SK-N-SH treated with all-trans-retinoic acid at 6 μM for 48 hours (cell line): ENCODE measurements around the gene ADCY9.
"Not testable (repeated sequence)": the region's sequence is repeated elsewhere in the genome, so short reads cannot be mapped to it uniquely, and the experiment has no call there.

Experiments
- ATAC-seq: fragments of 200-7000 bp; cut with Tn5 transposase; 3 replicates; pipeline ENCODE4 v1.9.1; 2020; ENCODE audit warnings: mild to moderate bottlenecking, moderate library complexity
- ARNTL ChIP-seq: fragments of 450-650 bp; formaldehyde crosslinking; IDR thresholded peaks from 2 replicates; pipeline ENCODE4 v1.5.0; 2020; ENCODE audit warnings: low read depth, mild to moderate bottlenecking, moderate library complexity, borderline replicate concordance
- BACH2 ChIP-seq: fragments of 250-450 bp; sonication (Bioruptor Pico); IDR thresholded peaks from 2 replicates; pipeline ENCODE4 v1.9.0; 2021; ENCODE audit warnings: mild to moderate bottlenecking, borderline replicate concordance
- CSDC2 ChIP-seq: fragments of 250-450 bp; sonication (Bioruptor Pico); IDR thresholded peaks from 2 replicates; pipeline ENCODE4 v1.5.0; 2020; ENCODE audit warnings: mild to moderate bottlenecking, moderate library complexity
- ESRRG ChIP-seq: fragments of 250-450 bp; sonication (Bioruptor Pico); IDR thresholded peaks from 2 replicates; pipeline ENCODE4 v1.6.1; 2021; ENCODE audit warnings: mild to moderate bottlenecking
- GLIS3 ChIP-seq: fragments of 250-450 bp; sonication (Bioruptor Pico); IDR thresholded peaks from 2 replicates; pipeline ENCODE4 v1.5.0; 2020; ENCODE audit warnings: mild to moderate bottlenecking, moderate library complexity
- ISL1 ChIP-seq: fragments of 250-450 bp; sonication (Bioruptor Pico); IDR thresholded peaks from 2 replicates; pipeline ENCODE4 v2.1.2; 2022; ENCODE audit warnings: mild to moderate bottlenecking, moderate library complexity
- OSR1 ChIP-seq: fragments of 250-450 bp; sonication (Bioruptor Pico); IDR thresholded peaks from 2 replicates; pipeline ENCODE4 v1.8.0; 2022; ENCODE audit warnings: moderate library complexity, mild to moderate bottlenecking, inconsistent platforms
- PPARA ChIP-seq: fragments of 250-450 bp; sonication (Bioruptor Pico); IDR thresholded peaks from 2 replicates; pipeline ENCODE4 v1.5.0; 2020; ENCODE audit warnings: mild to moderate bottlenecking, borderline replicate concordance
- RARB ChIP-seq: fragments of 250-450 bp; sonication (Bioruptor Pico); IDR thresholded peaks from 2 replicates; pipeline ENCODE4 v1.8.0; 2021; ENCODE audit warnings: mild to moderate bottlenecking, moderate library complexity
- SNAI2 ChIP-seq: fragments of 250-450 bp; sonication (Bioruptor Pico); IDR thresholded peaks from 2 replicates; pipeline ENCODE4 v1.5.0; 2020; ENCODE audit warnings: mild to moderate bottlenecking, moderate library complexity
- TCF4 ChIP-seq: fragments of 250-450 bp; sonication (Bioruptor Pico); IDR thresholded peaks from 2 replicates; pipeline ENCODE4 v1.8.0; 2021; ENCODE audit warnings: mild to moderate bottlenecking, moderate library complexity, borderline replicate concordance
- TOX ChIP-seq: fragments of 250-450 bp; sonication (Bioruptor Pico); IDR thresholded peaks from 2 replicates; pipeline ENCODE4 v1.8.0; 2021; ENCODE audit warnings: mild to moderate bottlenecking, moderate library complexity, borderline replicate concordance
- TSHZ2 ChIP-seq: fragments of 250-450 bp; sonication (Bioruptor Pico); IDR thresholded peaks from 2 replicates; pipeline ENCODE4 v1.5.0; 2020; ENCODE audit warnings: mild to moderate bottlenecking, moderate library complexity
- ZC3H10 ChIP-seq: fragments of 250-450 bp; sonication (Bioruptor Pico); IDR thresholded peaks from 2 replicates; pipeline ENCODE4 v1.5.1; 2021; ENCODE audit warnings: mild to moderate bottlenecking, moderate library complexity
- ZFP30 ChIP-seq: fragments of 450-650 bp; formaldehyde crosslinking; IDR thresholded peaks from 2 replicates; pipeline ENCODE4 v1.5.0; 2022; ENCODE audit warnings: mild to moderate bottlenecking, moderate library complexity
- ZNF565 ChIP-seq: fragments of 450-650 bp; formaldehyde crosslinking; conservative IDR thresholded peaks from 2 replicates; pipeline ENCODE4 v1.5.0; 2020; ENCODE audit warnings: low read depth, mild to moderate bottlenecking, moderate library complexity
- ZNF70 ChIP-seq: fragments of 450-650 bp; formaldehyde crosslinking; IDR thresholded peaks from 2 replicates; pipeline ENCODE4 v1.5.0; 2020; ENCODE audit warnings: mild to moderate bottlenecking, moderate library complexity
- ZNF8 ChIP-seq: fragments of 450-650 bp; formaldehyde crosslinking; IDR thresholded peaks from 2 replicates; pipeline ENCODE4 v1.5.0; 2020; ENCODE audit warnings: mild to moderate bottlenecking, moderate library complexity
- TF ChIP-seq, protein P1 (sequence below): fragments of 250-450 bp; sonication (Bioruptor Pico); IDR thresholded peaks from 2 replicates; pipeline ENCODE4 v1.8.0; 2021; ENCODE audit warnings: low read depth, mild to moderate bottlenecking, moderate library complexity, borderline replicate concordance
- TF ChIP-seq, protein P2 (sequence below): fragments of 250-450 bp; sonication (Bioruptor Pico); IDR thresholded peaks from 2 replicates; pipeline ENCODE4 v1.5.1; 2021; ENCODE audit warnings: mild to moderate bottlenecking, moderate library complexity
- TF ChIP-seq, protein P3 (sequence below): fragments of 250-450 bp; sonication (Bioruptor Pico); IDR thresholded peaks from 2 replicates; pipeline ENCODE4 v1.8.0; 2020; ENCODE audit warnings: mild to moderate bottlenecking, moderate library complexity, borderline replicate concordance

Gene ADCY9

GRCh38 chr16:4159726-4160125 lies 43.5 kb upstream of the ADCY9 start:
- TF ChIP-seq, protein P1, sequence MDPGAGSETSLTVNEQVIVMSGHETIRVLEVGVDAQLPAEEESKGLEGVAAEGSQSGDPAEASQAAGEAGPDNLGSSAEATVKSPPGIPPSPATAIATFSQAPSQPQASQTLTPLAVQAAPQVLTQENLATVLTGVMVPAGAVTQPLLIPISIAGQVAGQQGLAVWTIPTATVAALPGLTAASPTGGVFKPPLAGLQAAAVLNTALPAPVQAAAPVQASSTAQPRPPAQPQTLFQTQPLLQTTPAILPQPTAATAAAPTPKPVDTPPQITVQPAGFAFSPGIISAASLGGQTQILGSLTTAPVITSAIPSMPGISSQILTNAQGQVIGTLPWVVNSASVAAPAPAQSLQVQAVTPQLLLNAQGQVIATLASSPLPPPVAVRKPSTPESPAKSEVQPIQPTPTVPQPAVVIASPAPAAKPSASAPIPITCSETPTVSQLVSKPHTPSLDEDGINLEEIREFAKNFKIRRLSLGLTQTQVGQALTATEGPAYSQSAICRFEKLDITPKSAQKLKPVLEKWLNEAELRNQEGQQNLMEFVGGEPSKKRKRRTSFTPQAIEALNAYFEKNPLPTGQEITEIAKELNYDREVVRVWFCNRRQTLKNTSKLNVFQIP (CRISPR knock-in tag) = no peak
- TF ChIP-seq TSHZ2 = no peak
- TF ChIP-seq, all 23 proteins: peak for 0
- no peak for ATAC-seq

GRCh38 chr16:4158143-4159093 lies 42.2 kb upstream of the ADCY9 start:
- TF ChIP-seq ZC3H10 (CRISPR knock-in tag) (no peak), ARNTL (CRISPR knock-in tag) (no peak), PPARA (CRISPR knock-in tag) (no peak), ISL1 (CRISPR knock-in tag) (no peak), TOX (CRISPR knock-in tag) (no peak), ESRRG (CRISPR knock-in tag) (no peak), ZNF70 (CRISPR knock-in tag) (no peak), ZNF8 (CRISPR knock-in tag) (no peak), CSDC2 (CRISPR knock-in tag) (no peak), BACH2 (no peak), ZNF565 (no peak), SNAI2 (no peak), ZFP30 (CRISPR knock-in tag) (no peak), GLIS3 (CRISPR knock-in tag) (no peak), RARB (CRISPR knock-in tag) (no peak)
- TF ChIP-seq, protein P2, sequence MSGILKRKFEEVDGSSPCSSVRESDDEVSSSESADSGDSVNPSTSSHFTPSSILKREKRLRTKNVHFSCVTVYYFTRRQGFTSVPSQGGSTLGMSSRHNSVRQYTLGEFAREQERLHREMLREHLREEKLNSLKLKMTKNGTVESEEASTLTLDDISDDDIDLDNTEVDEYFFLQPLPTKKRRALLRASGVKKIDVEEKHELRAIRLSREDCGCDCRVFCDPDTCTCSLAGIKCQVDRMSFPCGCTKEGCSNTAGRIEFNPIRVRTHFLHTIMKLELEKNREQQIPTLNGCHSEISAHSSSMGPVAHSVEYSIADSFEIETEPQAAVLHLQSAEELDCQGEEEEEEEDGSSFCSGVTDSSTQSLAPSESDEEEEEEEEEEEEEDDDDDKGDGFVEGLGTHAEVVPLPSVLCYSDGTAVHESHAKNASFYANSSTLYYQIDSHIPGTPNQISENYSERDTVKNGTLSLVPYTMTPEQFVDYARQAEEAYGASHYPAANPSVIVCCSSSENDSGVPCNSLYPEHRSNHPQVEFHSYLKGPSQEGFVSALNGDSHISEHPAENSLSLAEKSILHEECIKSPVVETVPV (CRISPR knock-in tag) = no peak
- ATAC-seq = no peak

- TF ChIP-seq ISL1 (CRISPR knock-in tag) (no peak), TSHZ2 (no peak), ZC3H10 (CRISPR knock-in tag) (no peak), ARNTL (CRISPR knock-in tag) (no peak), ZNF70 (CRISPR knock-in tag) (no peak), TOX (CRISPR knock-in tag) (no peak), BACH2 (no peak), TCF4 (CRISPR knock-in tag) (no peak), ZNF565 (no peak), ZFP30 (CRISPR knock-in tag) (no peak), RARB (CRISPR knock-in tag) (no peak), GLIS3 (CRISPR knock-in tag) (no peak), OSR1 (CRISPR knock-in tag) (no peak), PPARA (CRISPR knock-in tag) (no peak)
- TF ChIP-seq, protein P3, sequence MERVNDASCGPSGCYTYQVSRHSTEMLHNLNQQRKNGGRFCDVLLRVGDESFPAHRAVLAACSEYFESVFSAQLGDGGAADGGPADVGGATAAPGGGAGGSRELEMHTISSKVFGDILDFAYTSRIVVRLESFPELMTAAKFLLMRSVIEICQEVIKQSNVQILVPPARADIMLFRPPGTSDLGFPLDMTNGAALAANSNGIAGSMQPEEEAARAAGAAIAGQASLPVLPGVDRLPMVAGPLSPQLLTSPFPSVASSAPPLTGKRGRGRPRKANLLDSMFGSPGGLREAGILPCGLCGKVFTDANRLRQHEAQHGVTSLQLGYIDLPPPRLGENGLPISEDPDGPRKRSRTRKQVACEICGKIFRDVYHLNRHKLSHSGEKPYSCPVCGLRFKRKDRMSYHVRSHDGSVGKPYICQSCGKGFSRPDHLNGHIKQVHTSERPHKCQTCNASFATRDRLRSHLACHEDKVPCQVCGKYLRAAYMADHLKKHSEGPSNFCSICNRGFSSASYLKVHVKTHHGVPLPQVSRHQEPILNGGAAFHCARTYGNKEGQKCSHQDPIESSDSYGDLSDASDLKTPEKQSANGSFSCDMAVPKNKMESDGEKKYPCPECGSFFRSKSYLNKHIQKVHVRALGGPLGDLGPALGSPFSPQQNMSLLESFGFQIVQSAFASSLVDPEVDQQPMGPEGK (CRISPR knock-in tag) = no peak
- TF ChIP-seq, protein P2 (CRISPR knock-in tag) = no peak
- TF ChIP-seq, protein P1 (CRISPR knock-in tag) = no peak
- no peak for ATAC-seq
Measured at GRCh38 chr16:4157376-4157825, 41.2 kb upstream of the ADCY9 start.

DNA sequence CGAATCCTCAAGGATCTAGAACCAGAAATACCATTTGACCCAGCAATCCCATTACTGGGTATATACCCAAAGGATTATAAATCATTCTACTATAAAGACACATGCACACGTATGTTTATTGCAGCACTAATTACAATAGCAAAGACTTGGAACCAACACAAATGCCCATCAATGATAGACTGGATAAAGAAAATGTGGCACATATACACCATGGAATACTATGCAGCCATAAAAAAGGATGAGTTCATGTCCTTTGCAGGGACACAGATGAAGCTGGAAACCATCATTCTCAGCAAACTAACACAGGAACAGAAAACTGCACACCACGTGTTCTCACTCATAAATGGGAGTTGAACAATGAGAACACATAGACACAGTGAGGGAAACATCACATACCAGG lies 40.3 kb upstream of the ADCY9 start:
- ATAC-seq = not testable (repeated sequence)
